HepG2 (cell line): ENCODE data around the gene GNA12. TPM values are rescaled to one million over a fixed set of nuclear protein-coding genes. Genes with fewer than 3 reads are reported as not detected.
"Not testable (repeated sequence)": the region's sequence is repeated elsewhere in the genome, so short reads cannot be mapped to it uniquely, and the experiment has no call there.

Source experiments
- ATAC-seq: fragments of 200-7000 bp; cut with Tn5 transposase; 3 replicates; pipeline ENCODE4 v1.9.1; 2020; ENCODE audit warnings: mild to moderate bottlenecking, moderate library complexity
- BruUV-seq: library from RNA; stranded (reverse); fragments of 400-500 nt; replicated peaks from 2 replicates; lab custom pipeline; 2021; lab: Mats Ljungman, UMichigan
- CTCF ChIA-PET: fragments of 300-600 bp; formaldehyde crosslinking; extraction: SDS; loops from one replicate; lab custom pipeline; 2021; ENCODE audit warnings: low total read pairs, inconsistent platforms, low intra/inter-chr PET ratio; lab: Yijun Ruan, JAX
- POLR2A ChIA-PET: fragments of 350-600 bp; sonication (Branson Sonifier 250); formaldehyde crosslinking; loops from one replicate; lab custom pipeline; 2020; ENCODE audit warnings: antibody characterized with exemption, inconsistent platforms; lab: Yijun Ruan, JAX
- DNase-seq: peaks from one replicate; pipeline ENCODE4 v3.0.0-alpha.2; 2015; ENCODE audit warnings: low spot score
- FAIRE-seq: peaks from 3 replicates; lab custom pipeline; 2011; peaks lifted over from hg19 to GRCh38; lab: Jason Lieb, UNC
- H2AFZ ChIP-seq: one replicate; pipeline ENCODE4 v1.6.1; 2011; ENCODE audit warnings: low read length, inconsistent platforms
- H3K27ac ChIP-seq: fragments of 300-600 bp; 3 replicates; pipeline ENCODE4 v1.8.0; 2011; ENCODE audit warnings: mixed run types, mild to moderate bottlenecking, mixed read lengths, low read length, inconsistent platforms; ENCODE audit not compliant: insufficient read depth; ENCODE audit errors: extremely low read length
- H3K27me3 ChIP-seq, 2 experiments: fragments of 200-600 bp in 1 of 2; 2 replicates in 1 of 2; 3 replicates in 1 of 2; pipeline versions ENCODE4 v1.6.0 to v1.8.0; 2011; ENCODE audit warnings: low read length in 2 of 2, mild to moderate bottlenecking in 2 of 2, moderate library complexity in 2 of 2, inconsistent platforms in 1 of 2; ENCODE audit not compliant: insufficient read depth in 2 of 2, control insufficient read depth in 1 of 2
- H3K36me3 ChIP-seq, 2 experiments: fragments of 200-600 bp in 1 of 2; replicated peaks in 1 of 2; 2 replicates in 1 of 2; 3 replicates in 1 of 2; pipeline versions ENCODE4 v1.5.1 to v1.8.0; 2011; ENCODE audit warnings: low read length in 2 of 2, inconsistent platforms in 1 of 2; ENCODE audit not compliant: insufficient read depth in 2 of 2, control insufficient read depth in 1 of 2
- H3K4me1 ChIP-seq: 2 replicates; pipeline ENCODE4 v1.5.1; 2012; ENCODE audit warnings: low read length, inconsistent platforms; ENCODE audit not compliant: insufficient read depth
- H3K4me2 ChIP-seq: 2 replicates; pipeline ENCODE4 v1.6.0; 2011; ENCODE audit warnings: low read depth, low read length, inconsistent platforms
- H3K4me3 ChIP-seq, 3 experiments: fragments of 200-600 bp in 1 of 3; sonication (generic), shearing (Covaris generic) in 1 of 3; replicated peaks in 1 of 3; 2 replicates each; pipeline ENCODE4 v1.5.1; 2011 to 2016; ENCODE audit warnings: low read length in 3 of 3, inconsistent platforms in 2 of 3, low read depth in 2 of 3, mild to moderate bottlenecking in 2 of 3, control low read depth in 1 of 3, mixed read lengths in 1 of 3; ENCODE audit not compliant: insufficient read depth in 1 of 3
- H3K79me2 ChIP-seq: one replicate; pipeline ENCODE4 v1.6.1; 2011; ENCODE audit warnings: low read length, inconsistent platforms; ENCODE audit not compliant: insufficient read depth
- H3K9ac ChIP-seq: 2 replicates; pipeline ENCODE4 v1.6.0; 2011; ENCODE audit warnings: mild to moderate bottlenecking, low read depth, low read length, inconsistent platforms; ENCODE audit not compliant: insufficient read depth
- H3K9me3 ChIP-seq: 2 replicates; pipeline ENCODE4 v1.5.1; 2012; ENCODE audit warnings: mild to moderate bottlenecking, low read length
- H4K20me1 ChIP-seq: 2 replicates; pipeline ENCODE4 v1.6.0; 2011; ENCODE audit warnings: inconsistent platforms, mild to moderate bottlenecking, low read length, moderate library complexity; ENCODE audit not compliant: insufficient read depth
- POLR2AphosphoS2 ChIP-seq: IDR thresholded peaks from 2 replicates; pipeline ENCODE4 v1.6.1; 2011; ENCODE audit warnings: low read depth, low read length, improper control_type of control experiment
- SCMH1 ChIP-seq: sonication (generic); formaldehyde crosslinking; IDR thresholded peaks from 2 replicates; pipeline ENCODE4 v1.9.0; 2021; ENCODE audit warnings: missing genetic modification reagents, mild to moderate bottlenecking, borderline replicate concordance
- SIX4 ChIP-seq: sonication (generic); formaldehyde crosslinking; IDR thresholded peaks from 2 replicates; pipeline ENCODE4 v1.4.0; 2020; ENCODE audit warnings: missing genetic modification reagents
- ZFP36L2 ChIP-seq: sonication (generic); formaldehyde crosslinking; IDR thresholded peaks from 2 replicates; pipeline ENCODE4 v1.4.0; 2020; ENCODE audit warnings: missing genetic modification reagents
- ZIK1 ChIP-seq: sonication (generic); formaldehyde crosslinking; IDR thresholded peaks from 2 replicates; pipeline ENCODE4 v1.5.0; 2020; ENCODE audit warnings: mild to moderate bottlenecking, low read depth, missing genetic modification reagents, borderline replicate concordance
- ZNF20 ChIP-seq: sonication (generic); formaldehyde crosslinking; IDR thresholded peaks from 2 replicates; pipeline ENCODE4 v1.4.0; 2020; ENCODE audit warnings: mild to moderate bottlenecking, moderate library complexity, missing genetic modification reagents
- ZNF263 ChIP-seq: sonication (generic); formaldehyde crosslinking; IDR thresholded peaks from 2 replicates; pipeline ENCODE4 v1.4.0; 2020; ENCODE audit warnings: missing genetic modification reagents
- ZNF333 ChIP-seq: sonication (generic); formaldehyde crosslinking; IDR thresholded peaks from 2 replicates; pipeline ENCODE4 v1.4.0; 2020; ENCODE audit warnings: mild to moderate bottlenecking, missing genetic modification reagents, borderline replicate concordance
- ZNF720 ChIP-seq: sonication (generic); formaldehyde crosslinking; IDR thresholded peaks from 2 replicates; pipeline ENCODE4 v1.4.0; 2020; ENCODE audit warnings: missing genetic modification reagents
- ZNF83 ChIP-seq: sonication (generic); formaldehyde crosslinking; IDR thresholded peaks from 2 replicates; pipeline ENCODE4 v1.4.0; 2020; ENCODE audit warnings: missing genetic modification reagents, mild to moderate bottlenecking, borderline replicate concordance
- WGBS: methylation state at CpG from one replicate; pipeline ENCODE4 v1.1.6; 2017; ENCODE audit warnings: low lambda C conversion rate; 5-methylcytosine and 5-hydroxymethylcytosine counted together
- in situ Hi-C: cut with HindIII; loops from 2 replicates; pipeline ENCODE4 v1.10.0; 2017; ENCODE audit warnings: low pct_unique_long_range_greater_than_20kb; ENCODE audit not compliant: extremely low pct_ligation_motif_present
- intact Hi-C: fragments of 100-400 bp; cut with micrococcal nuclease; formaldehyde crosslinking; loops from one replicate; pipeline ENCODE4 v1.10.0; 2022; ENCODE audit not compliant: unreplicated experiment
- polyA plus RNA-seq, 8 experiments: library from polyadenylated mRNA; depleted of rRNA in 3 of 8; stranded (reverse) in 7 of 8; unstranded in 1 of 8; fragments of >200 nt; fragmentation: Illumina TruSeq in 4 of 8; extraction: Trizol in 4 of 8; gene quantifications; 2 replicates each; pipeline versions ENCODE4 v1.2.1 to v1.2.3, GENCODE V29; 2011 to 2016; ENCODE audit warnings: low read depth in 4 of 8, missing spikeins in 1 of 8, mixed read lengths in 1 of 8; ENCODE audit not compliant: insufficient read depth in 1 of 8
- total RNA-seq, 5 experiments: library from RNA; depleted of rRNA; stranded (reverse); fragments of >200 nt; fragmentation: Illumina TruSeq; extraction: Trizol; gene quantifications; 2 replicates each; pipeline ENCODE4 v1.2.3, GENCODE V29; 2016; ENCODE audit warnings: low read depth in 1 of 5
- TF ChIP-seq, protein P1 (sequence below): fragments of 450-650 bp; IDR thresholded peaks from 2 replicates; pipeline ENCODE4 v1.6.1; 2017

The GNA12 gene
- total and polyA plus RNA-seq, 2 of the 13 experiments (the other 11 are each of a cell fraction or from before 2014, with no cell fraction given): 16.2 to 50.9 TPM

DNA sequence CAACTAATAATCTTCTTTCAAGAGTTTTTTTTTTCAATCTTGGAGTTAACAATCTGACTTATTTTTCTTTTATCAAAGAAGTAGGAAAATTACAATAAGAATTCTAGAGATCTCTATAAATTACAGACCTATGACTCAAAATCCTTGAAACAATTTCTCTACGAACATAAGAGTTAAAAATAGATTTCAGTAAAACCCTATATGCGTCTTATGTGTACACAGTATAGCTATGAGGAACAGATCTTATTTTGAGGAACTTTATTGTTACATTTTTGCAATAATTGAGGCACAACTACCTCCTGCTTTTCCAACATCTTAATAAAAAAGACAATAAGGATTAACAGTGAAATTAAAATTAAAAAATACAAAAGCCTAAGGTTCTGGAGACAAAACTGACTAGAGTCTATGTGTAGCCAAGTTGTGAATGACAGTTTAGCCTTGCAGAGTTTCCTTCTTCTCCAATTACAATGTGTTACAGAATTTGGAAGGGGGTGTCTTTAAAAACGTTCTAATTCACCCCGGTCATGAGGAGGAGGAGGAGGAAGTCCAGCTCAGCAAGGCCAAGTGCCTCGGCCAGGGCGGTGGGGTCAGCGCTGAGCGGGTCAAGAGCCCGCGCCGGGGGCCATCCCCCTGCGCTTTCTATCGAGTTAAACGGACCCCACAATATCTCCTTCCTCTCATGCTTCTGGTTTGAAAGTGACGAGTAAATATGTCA, 115.6 kb downstream of the GNA12 start (continued):
- TF ChIP-seq ZNF20 (CRISPR knock-in tag) (no peak), SIX4 (CRISPR knock-in tag) (no peak), ZIK1 (CRISPR knock-in tag) (no peak), ZNF720 (CRISPR knock-in tag) (no peak)

DNA sequence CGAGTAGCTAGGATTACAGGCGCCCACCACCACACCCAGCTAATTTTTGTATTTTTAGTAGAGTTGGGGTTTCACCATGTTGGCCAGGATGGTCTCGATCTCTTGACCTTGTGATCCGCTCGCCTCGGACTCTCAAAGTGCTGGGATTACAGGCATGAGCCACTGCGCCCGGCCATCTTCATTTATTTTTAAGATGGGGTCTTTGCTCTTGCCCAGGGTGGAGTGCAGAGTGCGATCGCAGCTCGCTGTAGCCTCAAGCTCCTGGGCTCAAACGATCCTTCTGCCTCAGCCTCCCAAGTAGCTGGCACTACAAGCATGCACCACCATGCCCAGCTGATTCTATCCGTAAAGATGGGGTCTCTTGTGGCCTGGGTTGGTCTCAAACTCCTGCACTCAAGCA, 116.9 kb downstream of the GNA12 start:
- H3K27me3 ChIP-seq, H3K79me2 ChIP-seq, H2AFZ ChIP-seq, H3K27ac ChIP-seq, H3K4me2 ChIP-seq, BruUV-seq, H4K20me1 ChIP-seq, in situ Hi-C loops, ATAC-seq, FAIRE-seq, H3K4me1 ChIP-seq, POLR2A ChIA-PET, DNase-seq, intact Hi-C loops, H3K9me3 ChIP-seq, CTCF ChIA-PET, H3K4me3 ChIP-seq, H3K9ac ChIP-seq: not testable (repeated sequence)
- WGBS: 87% methylated on average over 13 of the region's 13 CpGs
- H3K36me3 ChIP-seq: peaks cover 17 to 52% of the 10 kb centered on the region in 2 experiments; a peak in 4 of 5 replicates

DNA sequence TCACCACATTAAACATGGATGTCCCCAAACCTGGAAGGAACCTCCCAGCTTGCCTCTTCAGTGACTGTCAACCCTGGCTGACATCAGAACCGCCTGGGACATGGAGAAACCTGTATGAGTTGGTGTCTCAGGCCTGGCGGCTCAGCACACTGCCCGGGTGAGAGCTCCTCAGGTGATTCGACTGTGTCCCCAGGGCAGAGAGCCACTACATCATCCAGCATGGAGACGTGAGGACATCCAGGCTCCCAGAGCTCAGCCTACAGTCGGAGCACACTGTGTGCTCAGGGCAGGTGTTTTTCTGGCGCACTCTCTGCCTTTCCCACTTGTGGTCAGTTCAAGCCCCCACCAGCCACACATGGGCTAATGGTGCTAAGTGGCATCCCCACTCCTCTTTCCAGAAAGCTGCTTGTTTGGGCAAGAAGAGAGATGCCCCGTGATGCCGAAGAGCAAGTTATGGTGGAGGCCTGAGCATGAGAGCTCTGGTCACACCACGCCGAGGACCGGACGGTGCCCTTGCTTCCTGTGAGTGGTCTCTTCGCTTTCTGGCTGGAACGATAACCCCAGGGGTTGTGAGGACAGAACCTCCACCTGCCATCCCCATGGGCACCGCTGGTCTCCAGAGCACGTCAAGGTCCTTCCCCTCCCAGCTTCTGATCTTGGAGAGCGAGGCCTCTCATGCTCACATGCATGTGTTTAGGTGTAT, 117.6 kb downstream of the GNA12 start:
- TF ChIP-seq ZNF83 (CRISPR knock-in tag): no peak
- no peak for TF ChIP-seq SCMH1
- no peak for TF ChIP-seq ZFP36L2
- TF ChIP-seq ZNF263: no peak
- TF ChIP-seq ZNF333: no peak
- no peak for TF ChIP-seq POLR2AphosphoS2
- TF ChIP-seq, protein P1, sequence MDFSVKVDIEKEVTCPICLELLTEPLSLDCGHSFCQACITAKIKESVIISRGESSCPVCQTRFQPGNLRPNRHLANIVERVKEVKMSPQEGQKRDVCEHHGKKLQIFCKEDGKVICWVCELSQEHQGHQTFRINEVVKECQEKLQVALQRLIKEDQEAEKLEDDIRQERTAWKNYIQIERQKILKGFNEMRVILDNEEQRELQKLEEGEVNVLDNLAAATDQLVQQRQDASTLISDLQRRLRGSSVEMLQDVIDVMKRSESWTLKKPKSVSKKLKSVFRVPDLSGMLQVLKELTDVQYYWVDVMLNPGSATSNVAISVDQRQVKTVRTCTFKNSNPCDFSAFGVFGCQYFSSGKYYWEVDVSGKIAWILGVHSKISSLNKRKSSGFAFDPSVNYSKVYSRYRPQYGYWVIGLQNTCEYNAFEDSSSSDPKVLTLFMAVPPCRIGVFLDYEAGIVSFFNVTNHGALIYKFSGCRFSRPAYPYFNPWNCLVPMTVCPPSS: no peak
- Histone ChIP-seq H2AFZ (no peak overlapping the region), H3K4me1 (no peaks in the 10 kb centered on the region), H4K20me1 (no peaks in the 10 kb centered on the region), H3K9me3 (no peaks in the 10 kb centered on the region), H3K27ac (no peak overlapping the region), H3K4me3 (no peak overlapping the region), H3K9ac (no peak overlapping the region), H3K36me3 (peaks cover 19 to 44% of the 10 kb centered on the region in 2 experiments; a peak in 4 of 5 replicates), H3K4me2 (no peak overlapping the region), H3K79me2 (no peaks in the 10 kb centered on the region), H3K27me3 (no peaks in the 10 kb centered on the region)
- 80% methylated on average over 5 of the region's 18 CpGs for WGBS
- intact Hi-C loops (no loop called here), in situ Hi-C loops (no loop called here)
- POLR2A ChIA-PET: no interaction called here
- no peak for ATAC-seq
- CTCF ChIA-PET: no interaction called here
- no peak for DNase-seq
- no peak for FAIRE-seq
- no TSS peak for BruUV-seq
